ENCODE measurements around the gene DOLPP1.
"Not testable (repeated sequence)": the region's sequence is repeated elsewhere in the genome, so short reads cannot be mapped to it uniquely, and the experiment has no call there.

Gene DOLPP1, protein sequence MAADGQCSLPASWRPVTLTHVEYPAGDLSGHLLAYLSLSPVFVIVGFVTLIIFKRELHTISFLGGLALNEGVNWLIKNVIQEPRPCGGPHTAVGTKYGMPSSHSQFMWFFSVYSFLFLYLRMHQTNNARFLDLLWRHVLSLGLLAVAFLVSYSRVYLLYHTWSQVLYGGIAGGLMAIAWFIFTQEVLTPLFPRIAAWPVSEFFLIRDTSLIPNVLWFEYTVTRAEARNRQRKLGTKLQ

DNA sequence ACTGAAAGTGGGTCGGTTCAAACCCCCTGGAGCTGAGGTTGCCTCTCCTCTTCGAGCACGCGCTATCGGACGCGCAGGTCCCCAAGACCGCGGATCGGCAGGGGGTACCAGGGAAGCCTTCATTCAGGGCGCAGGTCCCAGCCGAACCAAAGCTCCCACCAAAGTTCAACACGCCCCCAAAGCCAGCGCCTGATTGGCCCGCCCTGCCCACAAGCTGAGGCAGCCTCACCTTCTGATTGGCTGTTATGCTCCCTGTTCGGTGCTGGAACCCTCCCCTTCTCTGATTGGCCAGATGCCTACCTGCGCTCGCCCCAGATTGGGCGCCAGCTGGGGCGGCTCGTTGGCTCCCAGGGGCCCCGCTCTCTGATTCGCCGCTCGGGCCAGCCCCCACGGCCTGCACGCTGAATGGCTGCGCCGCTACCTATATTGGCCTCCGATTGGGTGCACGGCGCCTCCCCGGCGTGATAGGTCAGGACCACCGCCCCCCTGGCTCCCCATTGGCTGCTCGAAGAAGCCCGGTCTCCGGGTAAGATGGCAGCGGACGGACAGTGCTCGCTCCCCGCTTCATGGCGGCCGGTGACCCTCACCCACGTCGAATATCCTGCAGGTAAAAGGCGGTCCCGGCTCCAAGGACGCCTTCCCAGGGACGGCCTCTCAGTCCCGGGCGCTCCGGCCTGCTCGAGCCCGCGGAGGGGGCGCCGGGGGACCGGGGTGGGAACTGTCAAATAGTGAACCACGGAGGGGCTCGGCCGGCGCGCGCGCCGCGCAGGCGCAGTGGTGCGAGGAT, at the start of gene DOLPP1:
Gene DOLPP1, plus strand, starts transcription at position 511 of the 787 bp plus-strand sequence. Its CDS starts 21 bp downstream, at position 532.
- DNase-seq: peak; percentile 98

DNA sequence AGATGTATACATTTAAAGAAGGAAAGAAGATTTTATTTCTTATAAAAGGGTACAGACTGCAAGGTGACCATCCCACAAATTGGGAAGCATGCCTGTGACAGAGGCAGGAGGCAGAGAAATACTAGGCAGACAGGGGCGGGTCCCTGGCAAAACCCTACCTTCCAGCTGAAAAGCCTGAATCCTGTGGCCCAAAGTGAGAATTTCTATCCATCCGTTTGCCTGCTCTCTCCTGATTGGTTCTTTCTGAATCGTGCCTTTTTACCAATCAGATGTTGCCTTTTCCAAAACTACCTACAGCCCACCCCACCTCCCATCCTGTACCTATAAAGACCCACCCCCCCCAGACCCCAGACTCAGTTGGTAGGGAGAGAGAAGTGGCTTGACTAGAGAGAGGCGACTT, 49.4 kb upstream of the DOLPP1 start:
- no peak for DNase-seq

DNA sequence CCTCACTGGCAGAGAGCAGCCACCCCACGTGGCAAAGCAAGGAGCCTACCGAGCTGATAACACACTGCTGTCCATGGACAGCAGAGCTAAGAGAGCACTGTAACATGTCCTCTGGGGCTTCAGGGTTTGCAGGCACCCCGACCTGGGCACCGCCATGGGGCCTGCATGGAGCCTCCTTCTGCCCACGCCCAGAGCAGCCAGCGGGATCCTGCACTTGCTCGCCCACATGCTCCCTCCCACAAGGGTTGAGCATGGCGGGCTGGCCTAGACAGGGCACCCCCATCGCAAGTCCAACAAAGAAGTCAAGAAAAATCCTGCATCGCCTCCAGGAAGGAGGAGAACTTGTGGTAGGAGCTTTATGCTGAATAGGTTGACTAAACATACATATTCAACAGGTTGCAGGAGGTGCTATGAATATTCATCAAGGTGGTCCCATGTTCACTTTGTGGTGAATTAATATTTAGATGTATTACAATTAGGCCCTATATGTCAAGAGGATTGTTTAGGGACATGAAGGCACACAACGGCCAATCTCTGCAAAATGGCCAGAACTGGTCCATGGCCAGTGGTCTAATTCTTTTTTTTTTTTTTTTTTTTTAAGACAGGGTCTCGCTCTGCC, 48.3 kb upstream of the DOLPP1 start:
- DNase-seq: no peak

DNA sequence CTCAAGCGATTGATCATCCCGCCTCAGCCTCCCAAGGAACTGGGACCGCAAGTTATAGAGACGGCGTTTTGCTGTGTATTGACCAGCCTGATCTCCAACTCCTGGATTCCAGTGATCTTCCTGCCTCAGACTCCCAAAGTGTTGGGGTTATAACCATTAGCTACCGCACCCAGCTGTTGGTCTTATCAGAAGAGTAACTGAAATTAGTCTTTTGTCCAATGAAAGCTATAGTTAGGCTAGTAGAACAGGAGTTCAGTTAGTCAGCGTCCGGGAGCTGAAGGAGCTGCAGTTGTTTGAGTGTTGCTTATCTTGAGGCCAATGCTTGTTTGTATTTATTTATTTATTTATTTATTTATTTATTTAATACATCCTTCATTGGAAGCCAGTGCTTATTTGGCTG, 47.7 kb upstream of the DOLPP1 start:
- no peak for DNase-seq

DNA sequence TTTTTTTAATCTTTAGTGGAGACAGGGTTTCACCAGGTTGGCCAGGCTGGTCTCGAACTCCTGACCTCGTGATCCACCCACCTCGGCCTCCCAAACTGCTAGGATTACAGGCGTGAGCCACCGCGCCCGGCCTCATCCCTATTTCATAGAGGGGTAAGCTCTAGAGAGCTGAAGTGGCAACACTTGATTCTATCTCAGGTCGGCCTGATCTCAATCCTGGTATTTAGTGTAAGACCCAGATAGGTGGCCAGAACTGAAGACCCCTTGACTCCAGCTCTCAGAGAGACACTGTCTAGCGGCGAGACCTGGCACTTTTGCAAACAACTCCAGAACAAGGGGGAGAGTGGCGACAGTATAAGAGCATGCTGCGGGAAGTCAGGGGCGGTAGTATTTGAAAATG, 45.1 kb upstream of the DOLPP1 start:
- DNase-seq: not testable (repeated sequence)

DNA sequence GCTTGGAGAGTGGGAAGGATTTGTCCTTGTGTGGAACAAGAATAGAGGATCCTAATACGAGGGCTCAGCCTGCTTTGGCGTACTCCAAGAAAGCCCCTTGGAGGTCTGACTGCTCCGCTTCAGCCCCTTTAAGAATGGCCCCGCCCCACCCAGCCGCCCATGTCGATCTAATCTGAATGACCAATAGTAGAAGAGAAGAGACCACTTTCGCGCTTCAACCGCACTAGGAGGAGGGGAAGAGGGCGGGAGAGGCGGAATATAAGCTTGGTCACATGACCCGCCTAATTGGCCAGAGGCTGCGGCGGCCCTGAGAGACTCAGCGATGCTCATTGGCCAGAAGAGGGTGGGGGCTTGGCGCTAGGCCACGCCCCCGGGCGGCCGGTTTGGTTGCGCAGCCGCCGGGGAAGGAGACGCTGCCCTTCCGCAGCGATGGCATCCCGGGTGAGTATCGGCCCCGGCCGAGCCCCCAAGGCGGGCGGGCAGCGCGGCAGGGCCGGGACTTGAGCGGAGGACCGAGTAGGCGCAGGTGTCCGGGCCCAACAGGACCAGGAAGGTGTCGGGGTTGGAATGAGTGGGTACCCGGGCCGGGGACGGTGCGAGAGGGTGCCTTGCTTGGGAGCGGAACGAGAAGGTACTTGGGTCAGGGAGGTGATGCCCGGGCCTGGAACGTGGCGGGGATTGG, 44.5 kb upstream of the DOLPP1 start, which contains the start of gene MIGA2:
Gene MIGA2, plus strand, starts transcription at position 386 of the 682 bp plus-strand sequence. CDS start 3,969 bp downstream, outside the sequence.
- peak; percentile 91 for DNase-seq

DNA sequence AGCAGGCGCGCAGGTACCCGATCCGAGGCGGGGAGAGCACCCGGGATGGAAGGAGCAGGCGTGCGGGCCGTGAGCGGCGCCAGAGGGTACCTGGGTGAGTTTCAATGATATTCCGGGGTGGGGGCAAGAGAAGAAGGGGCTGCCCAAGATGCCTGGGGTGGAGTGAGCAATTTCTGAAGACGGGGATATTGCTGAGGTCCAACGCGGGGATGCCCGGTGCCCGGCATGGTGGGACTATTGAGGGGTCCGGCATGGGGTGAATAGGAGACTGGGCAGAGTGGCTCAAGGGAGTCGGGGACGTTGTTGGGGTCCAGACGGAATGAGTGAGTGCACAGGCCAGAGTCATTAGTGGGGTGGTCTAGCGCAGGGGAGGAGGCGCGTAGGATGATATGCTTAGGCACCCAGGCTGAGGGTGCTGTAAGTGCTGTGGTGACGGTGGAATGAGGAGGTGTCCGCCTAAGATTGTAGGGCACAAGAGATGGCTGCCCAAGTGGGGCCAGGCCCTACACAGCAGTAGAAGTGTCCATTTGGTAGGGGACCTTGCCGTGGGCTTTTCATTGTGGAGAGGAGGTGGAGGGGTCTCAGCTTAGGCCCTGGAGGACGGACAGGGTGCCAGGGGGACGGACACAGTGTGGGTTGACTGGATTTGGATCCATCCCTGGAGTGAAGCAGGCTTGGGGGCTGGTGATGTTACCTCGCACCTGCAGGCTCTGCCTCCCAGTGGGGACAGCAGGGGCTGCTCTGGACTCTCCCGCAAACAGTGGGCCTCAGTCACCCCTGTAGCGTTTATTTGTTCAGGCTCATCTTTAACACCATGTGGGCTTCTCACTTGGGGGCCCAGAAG, 43.8 kb upstream of the DOLPP1 start:
- DNase-seq: no peak

DNA sequence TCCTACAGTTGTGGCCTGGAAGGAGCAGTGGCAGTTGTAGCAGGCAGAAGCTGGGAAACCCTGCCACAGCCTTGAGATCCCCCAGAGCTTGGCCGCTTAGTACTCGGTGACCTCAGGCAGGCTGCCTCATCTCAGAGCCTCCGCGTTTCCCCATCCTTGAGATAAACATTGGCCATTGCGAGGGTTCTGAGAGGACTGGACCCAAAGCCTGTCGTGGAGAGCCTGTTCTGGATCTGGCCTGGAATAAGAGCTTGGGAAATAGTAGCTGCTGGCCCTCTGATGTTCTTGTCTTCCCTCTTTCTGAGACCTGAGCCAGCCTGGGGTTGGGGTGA, 43.2 kb upstream of the DOLPP1 start:
- DNase-seq: no peak

DNA sequence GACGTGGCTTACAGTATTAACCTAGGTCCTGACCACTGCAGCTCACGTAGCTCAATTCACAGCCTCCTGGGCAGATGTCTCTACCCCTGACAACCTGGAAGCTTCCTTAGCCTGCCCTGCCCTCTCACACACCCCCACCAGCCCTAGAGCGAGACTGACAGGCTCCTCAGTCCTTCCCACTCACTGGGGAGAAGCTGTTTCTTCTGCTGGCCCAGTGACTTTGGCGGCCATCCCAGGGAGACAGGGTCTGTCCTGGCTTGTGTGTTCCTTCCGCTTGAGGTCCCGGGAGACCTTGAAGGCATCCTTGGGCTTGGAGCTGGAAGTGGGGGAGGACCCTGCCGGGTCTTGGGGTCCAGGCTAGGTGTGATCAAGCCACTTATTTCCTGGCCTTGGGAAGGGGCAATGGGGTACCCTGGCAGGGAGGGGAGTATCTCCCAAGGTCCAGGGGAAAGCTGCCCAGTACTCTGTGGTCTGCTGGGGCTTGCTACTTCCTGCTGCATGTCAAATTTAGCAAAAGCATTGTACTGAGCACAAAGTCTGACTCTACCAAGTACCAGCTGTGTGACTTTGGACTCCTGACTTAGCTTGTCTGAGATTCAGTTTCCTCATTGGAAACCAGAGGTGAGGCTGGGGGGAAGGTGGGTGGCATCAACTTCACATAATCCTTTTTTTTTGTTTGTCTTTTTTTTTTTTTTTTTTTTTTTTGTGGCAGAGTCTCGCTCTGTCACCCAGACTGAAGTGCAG, 42.6 kb upstream of the DOLPP1 start:
- no peak for DNase-seq

DNA sequence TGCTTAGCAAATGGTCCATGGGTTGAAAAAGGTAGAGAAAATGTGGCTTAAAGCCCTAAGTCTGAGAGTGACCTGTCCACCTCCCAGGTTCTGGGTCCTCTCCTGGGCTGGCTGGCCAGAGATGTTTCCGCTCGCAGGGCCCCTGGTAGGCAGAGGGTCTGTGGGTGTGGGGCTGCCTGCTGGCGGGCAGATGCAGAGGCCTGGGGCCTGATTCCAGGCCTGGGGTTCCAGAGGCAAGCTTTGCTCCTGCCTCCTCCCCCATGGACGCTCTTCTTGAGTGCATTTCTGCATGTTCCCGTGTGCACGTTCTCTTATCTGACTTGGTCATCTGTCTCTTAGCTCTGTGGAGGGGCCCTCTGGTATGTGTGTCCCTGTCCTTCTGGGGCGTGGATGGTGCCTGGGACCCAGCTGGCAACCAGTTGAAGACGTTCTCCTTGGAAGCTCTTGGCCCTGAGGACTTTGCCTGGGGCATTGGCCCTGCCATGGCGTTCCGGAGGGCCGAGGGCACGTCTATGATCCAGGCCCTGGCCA, 40.7 kb upstream of the DOLPP1 start:
- DNase-seq: no peak

DNA sequence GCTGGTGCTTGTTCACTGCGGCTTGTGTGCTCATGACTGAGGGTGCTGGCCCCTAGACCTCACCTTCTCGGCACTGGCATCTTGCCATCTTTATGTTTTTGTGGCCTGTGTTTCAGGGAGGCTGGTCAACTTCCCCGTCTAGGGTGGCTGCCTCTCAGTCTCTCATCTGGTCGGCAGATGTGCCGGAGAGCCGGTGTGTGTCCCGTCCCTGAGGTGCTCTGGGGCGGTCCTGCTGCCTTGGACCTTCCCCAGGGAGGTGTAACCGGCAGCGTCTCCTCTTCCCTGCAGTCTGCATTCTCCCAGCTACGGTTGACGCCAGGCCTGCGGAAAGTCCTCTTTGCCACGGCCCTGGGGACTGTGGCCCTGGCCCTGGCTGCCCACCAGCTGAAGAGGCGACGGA, 38.9 kb upstream of the DOLPP1 start:
- no peak for DNase-seq

DNA sequence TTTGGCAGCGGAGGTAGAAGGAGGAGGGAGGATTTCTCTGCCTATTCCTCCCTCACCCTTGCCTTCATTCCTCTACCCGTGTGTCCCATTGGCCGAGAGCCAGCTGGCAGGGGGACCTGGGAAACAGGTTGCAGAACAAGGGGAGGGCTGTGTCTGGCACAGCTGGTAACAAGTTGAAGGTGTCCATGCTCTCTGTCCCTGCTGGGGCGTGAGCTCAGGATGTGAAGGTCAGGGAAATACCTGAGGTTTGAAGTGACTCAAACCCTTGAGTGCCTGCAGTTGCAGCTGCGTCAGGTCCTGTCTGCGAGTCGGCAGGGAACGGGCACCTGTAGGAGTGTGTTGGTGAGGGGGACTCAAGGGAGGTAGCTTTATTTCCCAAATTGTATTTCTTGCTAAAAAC, 28.3 kb upstream of the DOLPP1 start:
- no peak for DNase-seq

DNA sequence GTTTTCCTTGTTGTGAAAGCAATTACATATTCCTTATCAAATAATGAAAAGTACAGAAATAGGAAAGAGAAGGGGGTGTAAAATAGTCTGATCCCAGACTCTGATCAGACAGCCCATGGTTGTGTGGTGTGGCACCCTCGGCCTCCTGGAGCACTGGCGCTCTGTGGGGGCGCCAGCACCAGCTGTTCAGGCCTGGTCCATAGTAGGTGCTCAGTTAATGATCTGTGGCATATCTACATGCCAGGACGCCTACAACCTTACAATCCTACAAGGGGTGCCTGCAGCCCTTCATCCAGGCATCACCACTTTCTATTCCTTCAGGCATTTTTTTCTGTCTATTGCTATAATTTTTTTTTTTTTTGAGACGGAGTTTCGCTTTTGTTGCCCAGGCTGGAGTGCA, 27.9 kb upstream of the DOLPP1 start:
- DNase-seq: no peak

DNA sequence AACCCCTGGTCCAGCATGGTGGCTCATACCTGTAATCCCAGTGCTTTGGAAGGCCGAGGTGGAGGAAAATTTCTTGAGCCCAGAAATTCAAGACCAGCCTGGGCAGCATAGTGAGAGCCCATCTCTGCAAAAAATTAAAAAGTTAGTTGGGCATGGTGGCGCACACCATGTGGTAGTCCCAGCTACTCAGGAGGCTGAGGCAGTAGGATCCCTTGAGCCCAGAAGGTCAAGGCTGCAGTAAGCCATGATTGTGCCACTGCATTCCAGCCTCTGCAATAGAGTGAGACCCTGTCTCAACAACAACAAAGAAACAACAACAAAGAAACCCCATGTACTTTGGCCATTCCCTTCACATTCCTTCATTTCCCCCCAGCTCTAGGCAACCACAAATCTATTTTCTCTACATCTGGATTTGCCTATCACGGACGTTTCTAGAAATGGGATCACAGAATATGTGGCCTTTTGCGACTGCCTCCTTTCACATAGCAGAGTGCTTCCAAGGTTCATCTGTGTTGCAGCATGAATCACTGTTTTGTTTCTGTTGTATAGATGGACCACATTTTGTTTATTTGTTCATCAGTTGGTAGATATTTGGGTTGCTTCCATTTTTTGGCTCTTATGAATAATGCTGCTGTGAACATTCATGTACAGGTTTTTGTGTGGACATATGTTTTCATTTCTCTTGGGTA, 26.6 kb upstream of the DOLPP1 start:
- DNase-seq: no peak

DNA sequence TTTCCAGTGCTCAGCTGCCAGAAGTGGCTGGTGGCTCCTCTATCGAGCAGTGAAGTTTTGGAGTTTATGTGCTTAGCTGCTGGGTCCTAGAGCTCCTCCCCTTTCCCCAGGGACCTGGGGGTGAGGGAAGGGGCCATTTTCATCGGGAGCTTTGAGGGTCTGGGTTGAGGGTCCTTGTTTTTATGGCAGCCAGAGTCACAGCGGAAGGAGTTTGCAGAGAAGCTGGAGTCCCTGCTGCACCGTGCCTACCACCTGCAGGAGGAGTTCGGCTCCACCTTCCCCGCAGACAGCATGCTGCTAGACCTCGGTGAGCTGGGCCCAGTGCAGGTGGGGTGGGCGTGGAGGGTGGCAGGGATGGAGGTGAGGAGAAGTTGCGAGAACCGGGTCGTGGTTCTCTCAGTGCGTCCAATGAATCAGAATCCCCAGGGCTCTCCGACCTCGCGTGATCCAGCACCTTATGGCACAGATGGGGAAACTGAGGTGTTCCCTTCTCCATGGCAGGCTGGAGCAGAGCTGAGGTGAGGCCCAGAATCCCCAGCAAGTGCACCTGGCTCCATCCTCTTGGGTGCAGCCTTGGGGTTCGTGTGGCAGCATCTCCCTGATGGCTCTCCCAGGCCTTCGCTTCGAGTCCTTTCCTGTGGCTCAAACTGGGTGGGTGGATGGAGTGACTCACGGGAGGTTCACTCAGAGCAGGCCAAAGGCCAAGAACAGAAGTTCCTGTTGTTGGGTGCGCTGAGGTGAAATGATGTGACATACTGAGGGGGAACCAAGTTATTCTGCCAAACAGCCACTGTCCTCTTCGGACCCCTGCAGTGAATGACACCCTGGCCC, 21.7 kb upstream of the DOLPP1 start:
- no peak for DNase-seq

DNA sequence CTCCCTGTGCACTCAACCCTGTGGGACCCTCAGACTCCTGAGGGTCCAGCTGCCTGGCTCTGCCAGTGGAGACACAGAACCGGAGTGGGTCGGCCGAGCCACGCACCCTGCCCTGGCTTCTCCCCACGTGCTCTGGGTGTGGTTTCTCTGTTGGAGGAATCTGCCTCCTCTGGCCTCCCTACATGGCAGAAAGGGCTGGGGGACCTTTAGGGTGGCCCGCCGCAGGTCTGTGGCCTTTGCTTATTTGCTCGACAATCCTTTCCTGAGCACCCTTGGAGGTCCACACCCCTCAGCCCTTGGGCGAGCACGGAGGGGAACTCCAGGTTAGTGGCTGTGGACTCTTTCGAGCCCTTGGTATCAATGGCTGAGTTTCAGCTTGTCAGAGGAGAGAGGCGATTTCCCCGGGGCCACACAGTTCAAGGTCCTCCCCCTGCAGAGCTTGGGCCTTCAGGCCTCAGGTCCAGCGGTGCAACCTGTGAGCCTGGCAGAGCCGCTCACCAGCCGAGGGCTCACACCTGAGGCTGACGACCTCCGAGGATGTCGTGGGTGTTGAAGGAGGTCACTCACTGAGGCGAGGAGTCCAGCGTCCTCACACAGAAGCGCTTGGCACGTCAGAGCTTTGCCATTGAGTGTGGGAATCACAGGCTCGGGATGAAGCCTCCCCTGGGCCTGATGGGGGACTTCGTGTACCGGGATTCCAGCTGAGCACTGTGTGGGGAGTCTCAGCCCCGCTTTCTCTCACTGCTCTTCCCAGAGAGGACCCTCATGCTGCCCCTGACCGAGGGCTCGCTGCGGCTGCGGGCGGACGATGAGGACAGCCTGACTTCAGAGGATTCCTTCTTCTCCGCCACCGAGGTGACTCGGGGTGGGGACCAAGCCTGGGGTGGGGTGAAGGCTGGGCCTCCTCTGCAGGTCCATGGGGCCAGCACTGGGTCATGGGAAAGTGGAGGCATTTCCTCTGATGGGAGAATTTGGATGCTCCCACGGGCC, 20.8 kb upstream of the DOLPP1 start:
- no peak for DNase-seq

DNA sequence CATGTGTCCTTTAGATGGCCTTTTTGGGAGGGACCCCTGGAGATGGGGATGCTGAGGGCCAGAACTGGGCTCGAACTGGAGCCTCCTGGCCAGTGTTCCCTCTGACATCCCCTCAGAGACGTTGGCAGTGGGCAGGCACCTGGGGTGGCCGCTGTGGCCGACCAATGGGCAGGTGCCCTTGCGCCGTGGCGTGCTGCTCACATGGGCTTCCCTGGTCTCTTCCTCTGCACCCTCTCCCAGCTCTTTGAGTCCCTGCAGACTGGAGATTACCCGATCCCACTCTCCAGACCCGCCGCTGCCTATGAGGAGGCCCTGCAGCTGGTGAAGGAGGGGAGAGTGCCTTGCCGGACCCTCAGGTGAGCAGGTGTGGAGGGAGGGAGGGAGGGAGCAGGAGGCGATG, 19.9 kb upstream of the DOLPP1 start:
- DNase-seq: no peak

DNA sequence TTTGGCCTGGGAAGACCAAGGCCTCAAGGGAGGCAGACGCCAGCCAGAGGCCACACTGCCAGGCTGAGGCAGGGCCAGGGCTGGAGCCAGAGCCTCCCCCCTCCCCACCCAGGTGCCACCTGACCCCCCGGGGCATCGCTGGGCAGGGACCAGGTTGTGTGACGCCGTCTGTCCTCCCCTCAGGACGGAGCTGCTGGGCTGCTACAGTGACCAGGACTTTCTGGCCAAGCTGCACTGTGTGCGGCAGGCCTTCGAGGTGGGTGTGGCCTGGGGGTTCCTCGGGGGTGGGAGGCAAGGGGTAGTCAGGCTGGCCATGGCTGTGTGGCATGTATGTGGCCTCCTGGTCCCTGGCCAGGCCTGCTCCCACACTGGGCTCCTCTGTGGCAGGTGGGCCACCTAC, 17.9 kb upstream of the DOLPP1 start:
- DNase-seq: no peak

DNA sequence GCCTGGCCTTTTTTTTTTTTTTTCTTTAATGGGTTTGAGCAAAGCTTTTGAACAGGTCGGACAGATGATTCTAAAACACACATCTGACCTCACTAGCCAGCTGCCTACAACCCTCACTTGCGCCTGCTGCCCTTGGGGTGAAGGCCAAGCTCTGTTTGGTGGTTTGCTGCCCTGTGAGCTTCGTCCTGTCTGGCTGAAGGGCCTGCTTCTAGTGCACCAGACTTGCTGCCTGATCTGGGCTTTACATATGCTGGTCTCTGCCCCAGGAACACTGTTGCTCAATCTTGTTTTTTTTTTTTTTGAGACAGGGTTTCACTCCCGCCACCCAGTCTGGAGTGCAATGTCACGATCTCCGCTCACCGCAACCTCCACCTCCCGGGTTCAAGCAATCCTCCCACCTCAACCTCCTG, 16.4 kb upstream of the DOLPP1 start:
- DNase-seq: no peak

All from activated CD8-positive, alpha-beta memory T cell treated with anti-CD3 and anti-CD28 coated beads, Interleukin-2, amount 50 U/mL, for 4 hours (primary cell).